DLD1 (cell line): ENCODE results near the gene KDM7A.

ENCODE experiments used
- in situ Hi-C: cut with HindIII; loops from 2 replicates; pipeline ENCODE4 v1.10.0; 2017; ENCODE audit warnings: low sequenced_read_pairs

The KDM7A gene

GRCh38 chr7:140085447-140085846, 91.3 kb downstream of the KDM7A start:
- in situ Hi-C loops, result no loop called here

- in situ Hi-C loops, result no loop called here
Observed at GRCh38 chr7:140084972-140085371, 91.8 kb downstream of the KDM7A start.

DNA sequence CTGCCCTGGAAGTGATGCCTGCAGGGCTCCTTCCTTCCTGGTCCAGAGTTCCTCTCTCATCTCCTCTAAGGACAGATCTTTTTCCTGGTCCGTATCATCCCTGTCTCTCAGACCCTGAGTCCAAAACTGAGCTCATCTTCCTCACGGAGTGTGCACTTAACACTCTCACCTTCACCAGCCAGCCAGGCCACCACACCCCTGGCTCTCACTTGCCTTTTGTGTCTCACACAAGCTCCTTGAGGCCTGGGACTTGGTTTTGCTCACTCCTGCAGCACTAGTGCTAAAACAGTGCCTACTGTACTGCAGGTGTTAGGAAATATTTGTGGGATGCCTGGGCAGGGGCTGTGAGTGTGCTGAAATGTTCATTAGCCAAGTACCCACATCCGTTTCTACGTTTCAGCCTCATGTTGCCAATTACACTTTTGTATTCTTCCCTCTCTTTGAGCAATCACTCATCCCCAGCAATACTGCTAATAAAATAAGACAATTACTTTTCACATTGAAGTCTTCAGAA, 92.6 kb downstream of the KDM7A start:
- in situ Hi-C loops, result no loop called here

DNA sequence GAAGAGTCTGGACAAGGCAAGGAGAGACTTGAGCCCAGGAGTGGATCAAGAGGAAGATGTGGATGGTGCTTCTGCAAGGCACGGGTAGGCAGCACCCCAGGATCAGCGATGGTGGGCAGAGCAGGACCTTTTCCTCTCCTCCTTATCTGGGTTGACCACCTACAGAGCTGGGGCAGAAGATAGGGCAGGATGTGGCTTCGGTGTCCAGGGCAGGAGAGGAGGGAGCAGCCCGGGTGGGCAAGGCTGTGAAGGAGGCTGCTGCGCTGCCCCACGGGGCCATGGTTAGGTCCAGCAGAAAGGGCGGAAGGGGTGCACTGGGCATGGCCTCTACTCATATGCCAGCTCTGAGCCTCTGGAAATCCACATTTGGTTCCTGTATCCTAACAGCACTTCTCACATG, 94.0 kb downstream of the KDM7A start:
- in situ Hi-C loops, result no loop called here

DNA sequence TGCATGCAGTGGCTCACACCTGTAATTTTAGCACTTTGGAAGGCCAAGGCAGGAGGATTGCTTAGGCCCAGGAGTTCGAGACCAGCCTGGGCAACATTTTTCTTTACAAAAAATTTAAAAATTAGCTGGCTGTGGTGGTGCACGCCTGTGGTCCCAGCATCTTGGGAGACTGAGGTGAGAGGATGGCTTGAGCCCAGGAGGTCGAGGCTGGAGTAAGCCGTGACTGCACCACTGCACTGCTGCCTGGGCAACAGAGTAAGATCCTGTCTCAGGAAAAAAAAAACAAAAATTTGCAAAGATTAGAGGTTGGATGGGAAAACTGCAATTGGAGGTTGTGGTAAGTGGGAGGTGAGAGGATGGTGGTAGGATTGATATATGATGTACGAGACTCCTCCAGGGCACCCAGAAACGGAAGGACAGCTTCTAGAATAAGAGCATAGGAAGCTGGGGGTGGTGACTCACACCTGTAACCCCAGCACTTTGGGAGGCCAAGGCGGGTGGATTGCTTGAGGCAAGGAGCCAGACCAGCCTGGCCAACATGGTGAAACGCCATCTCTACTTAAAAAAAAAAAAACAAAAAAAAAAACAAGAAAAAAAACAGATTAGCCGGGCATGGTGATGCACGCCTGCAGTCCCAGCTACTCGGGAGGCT, 94.9 kb downstream of the KDM7A start:
- in situ Hi-C loops, result no loop called here

DNA sequence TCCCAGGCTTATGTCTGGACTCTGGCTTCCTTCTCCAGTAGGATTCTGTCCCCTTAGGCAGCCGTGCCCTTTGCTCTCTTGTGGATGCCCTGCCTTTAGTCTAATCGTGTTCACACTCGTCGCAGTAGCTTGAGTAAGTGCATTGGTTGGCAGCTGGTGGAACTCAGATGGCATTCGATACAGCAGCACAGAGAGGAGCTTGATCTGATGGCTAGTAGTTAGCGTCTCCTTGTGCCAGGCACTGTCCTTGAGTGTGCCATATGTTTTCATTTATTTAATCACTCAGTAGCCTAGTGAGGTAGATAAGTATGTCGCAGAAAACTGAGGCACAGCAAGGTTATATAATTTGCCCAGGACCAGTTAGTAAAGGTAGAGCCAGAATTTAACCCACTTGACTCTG, 95.9 kb downstream of the KDM7A start:
- in situ Hi-C loops, result no loop called here

DNA sequence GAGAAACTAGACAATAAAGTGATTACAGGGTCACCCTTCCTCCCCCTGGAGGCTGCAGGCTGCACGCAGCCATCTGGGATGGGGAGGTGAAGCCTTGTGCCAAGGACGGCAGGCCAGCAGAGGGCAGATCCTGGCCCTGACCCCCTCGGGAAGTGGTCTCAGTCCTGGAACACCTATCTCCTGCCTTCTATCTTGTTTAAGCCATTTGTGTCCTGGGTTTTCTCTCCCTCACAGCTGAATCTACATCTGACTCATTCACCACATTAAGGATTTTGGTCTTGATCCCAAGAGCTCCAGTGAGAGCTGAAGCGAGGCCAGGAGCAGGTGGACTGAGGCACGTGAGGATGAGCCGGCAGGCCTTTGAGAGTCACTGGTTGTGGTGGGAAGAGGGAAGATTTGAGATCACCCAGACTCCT, 97.7 kb downstream of the KDM7A start:
- in situ Hi-C loops, result no loop called here

GRCh38 chr7:140078392-140078791, 98.4 kb downstream of the KDM7A start:
- in situ Hi-C loops, result no loop called here

DNA sequence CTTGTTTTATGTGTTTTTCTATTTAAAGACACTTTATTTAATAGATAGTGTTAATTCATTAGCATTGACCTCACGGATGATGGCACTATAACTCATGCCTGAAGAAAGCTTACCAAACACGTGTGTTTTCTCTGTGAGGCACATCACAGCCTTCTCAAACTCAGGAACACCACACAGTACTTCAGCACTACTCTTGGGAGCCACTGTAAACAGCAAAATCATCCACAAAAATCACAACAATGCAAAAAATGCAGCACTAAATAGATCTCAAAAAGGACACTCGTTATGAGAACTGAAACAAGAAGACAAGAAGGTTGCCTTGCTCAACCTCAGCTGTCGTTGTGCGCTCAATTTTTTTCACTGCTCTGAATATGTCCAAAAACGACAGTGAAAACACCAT, 102.0 kb downstream of the KDM7A start:
- in situ Hi-C loops, result no loop called here

- in situ Hi-C loops, result no loop called here
Observed at GRCh38 chr7:140070546-140070945, 106.2 kb downstream of the KDM7A start.

DNA sequence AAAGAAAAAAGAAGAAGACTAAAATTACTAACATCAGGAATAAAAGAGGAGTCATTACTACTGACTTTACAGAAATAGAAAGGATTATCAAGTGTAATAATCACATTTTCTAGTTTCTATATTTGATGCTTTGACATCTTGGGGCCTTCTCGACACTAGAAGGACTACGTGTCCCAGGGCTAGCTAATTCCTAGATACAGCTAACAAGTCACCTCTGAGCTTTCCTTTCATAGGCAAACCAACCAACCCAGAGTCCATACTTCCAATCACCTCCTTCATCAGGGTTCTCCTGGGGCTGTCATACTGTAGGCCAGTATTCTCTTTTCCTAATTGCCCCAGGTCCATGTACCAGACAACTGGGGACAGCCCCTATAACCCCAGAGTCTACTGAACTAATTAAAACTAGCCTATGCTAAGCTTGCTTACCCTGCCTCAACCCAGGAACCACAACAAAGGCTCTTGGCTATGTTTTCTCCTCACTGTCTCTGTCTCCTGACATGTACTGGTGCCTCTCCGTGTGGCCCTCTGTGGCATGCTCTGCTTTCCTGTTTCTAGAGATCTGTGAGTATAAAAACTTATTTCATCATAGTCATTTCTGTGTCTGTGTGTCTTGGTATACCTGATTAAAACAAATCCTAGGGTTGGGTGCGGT, 107.4 kb downstream of the KDM7A start:
- in situ Hi-C loops, result no loop called here

DNA sequence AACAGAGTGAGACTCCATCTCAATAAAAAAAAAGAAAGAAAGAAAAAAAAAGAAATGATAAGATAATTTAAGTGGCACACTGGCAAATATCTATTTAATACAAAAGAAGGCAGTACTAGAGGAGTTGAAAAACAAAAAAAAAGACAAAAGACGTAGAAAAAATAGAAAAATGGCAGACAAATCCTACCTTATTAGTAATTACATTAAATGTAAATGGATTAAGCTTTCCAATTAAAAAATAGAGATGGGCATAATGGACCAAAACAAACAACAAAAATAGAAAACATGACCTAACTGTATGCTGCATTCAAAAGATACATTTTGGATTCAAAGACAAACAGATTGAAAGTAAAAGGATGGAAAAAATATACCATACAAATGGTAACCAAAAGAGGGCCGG, 108.8 kb downstream of the KDM7A start:
- in situ Hi-C loops, result no loop called here

DNA sequence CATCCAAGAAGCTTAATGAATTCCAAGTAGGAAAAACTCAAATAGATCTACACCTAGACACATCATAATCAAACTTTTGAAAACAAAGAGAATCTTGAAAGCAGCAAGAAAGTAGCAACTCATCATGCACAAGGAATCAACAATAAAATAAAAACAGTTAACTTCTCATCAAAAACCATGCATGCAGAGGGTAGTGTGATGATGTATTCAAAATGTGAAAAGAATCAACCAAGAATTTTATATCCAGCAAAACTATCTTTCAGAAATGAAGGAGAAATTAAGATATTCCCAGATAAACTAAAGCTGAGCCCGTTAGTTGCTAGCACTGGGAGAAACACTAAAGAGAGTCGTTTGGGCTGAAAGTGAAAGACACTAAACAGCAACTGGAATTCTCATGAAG, 109.7 kb downstream of the KDM7A start:
- in situ Hi-C loops, result no loop called here

DNA sequence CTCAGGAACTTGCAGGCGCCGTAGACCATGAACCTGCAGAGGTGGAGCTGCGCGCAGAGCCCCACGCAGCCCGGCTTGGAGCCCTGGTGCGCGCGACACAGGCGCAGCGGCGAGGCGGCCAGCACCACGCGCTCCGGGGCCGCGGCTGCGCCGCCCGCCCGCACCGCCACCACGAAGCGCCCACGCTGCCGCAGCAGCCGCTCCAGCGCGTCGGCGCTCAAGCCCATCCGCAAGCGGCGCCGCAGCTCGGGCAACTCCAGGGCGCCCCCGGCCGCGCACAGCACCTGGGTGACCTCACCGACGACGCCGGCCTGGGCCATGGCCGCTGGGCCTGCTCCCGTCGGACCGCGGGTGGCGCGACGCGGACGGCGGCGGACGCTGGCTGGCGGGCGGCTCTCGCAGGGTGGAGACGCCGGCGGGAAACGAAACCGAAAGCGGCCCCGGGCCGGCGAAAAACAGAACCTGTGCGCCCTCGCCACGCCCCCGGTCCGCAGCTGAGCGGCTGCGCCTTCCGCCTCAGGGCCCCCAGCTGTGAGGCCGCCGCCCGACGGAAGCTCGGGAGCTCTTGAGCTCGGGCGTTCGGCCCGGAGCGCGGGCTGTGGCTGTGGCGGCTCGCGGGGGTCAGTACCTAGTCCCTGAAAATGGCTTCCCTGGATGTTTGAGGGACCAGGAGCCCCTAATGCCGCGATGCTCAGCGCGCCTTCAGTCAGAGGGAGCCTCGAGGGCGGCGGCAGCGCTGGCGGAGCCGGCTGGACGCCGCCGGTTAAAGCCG, 114.1 kb downstream of the KDM7A start, which contains the start of gene PARP12:
Gene PARP12, minus strand, starts transcription at position 424 of the 772 bp plus-strand sequence. Its CDS starts 104 bp downstream, at position 320.
- in situ Hi-C loops, result no loop called here

GRCh38 chr7:140062118-140062527, 114.7 kb downstream of the KDM7A start:
- in situ Hi-C loops, result no loop called here

GRCh38 chr7:140061607-140061930, 115.2 kb downstream of the KDM7A start:
- in situ Hi-C loops, result no loop called here

GRCh38 chr7:140060788-140061606, 115.8 kb downstream of the KDM7A start:
- in situ Hi-C loops, result no loop called here

GRCh38 chr7:140060243-140060630, 116.5 kb downstream of the KDM7A start:
- in situ Hi-C loops, result no loop called here

GRCh38 chr7:140059273-140060242, 117.2 kb downstream of the KDM7A start:
- in situ Hi-C loops, result no loop called here

DNA sequence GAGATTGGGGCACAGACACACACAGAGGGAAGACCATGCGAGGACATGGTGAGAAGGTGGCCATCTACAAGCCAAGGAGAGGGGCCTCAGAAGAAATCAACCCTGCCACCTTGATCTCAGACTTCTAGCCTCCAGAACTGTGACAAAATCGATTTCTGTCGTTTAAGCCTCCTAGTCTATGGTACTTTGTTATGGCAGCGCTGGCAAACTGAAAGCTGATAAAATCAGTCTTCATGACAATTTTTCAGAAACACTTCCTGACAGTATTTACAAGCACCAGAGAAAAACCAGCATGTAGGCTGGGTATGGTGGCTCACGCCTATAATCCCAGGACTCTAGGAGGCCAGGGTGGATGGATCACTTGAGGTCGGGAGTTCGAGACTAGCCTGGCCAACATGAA, 118.3 kb downstream of the KDM7A start:
- in situ Hi-C loops, result no loop called here
